ENCODE results near the gene PRKACA.

PRKACA gene

GRCh38 chr19:14115756-14116155, 1.8 kb downstream of the PRKACA start:
- no peak for DNase-seq

GRCh38 chr19:14114854-14115253, 2.7 kb downstream of the PRKACA start:
- DNase-seq, result no peak

DNA sequence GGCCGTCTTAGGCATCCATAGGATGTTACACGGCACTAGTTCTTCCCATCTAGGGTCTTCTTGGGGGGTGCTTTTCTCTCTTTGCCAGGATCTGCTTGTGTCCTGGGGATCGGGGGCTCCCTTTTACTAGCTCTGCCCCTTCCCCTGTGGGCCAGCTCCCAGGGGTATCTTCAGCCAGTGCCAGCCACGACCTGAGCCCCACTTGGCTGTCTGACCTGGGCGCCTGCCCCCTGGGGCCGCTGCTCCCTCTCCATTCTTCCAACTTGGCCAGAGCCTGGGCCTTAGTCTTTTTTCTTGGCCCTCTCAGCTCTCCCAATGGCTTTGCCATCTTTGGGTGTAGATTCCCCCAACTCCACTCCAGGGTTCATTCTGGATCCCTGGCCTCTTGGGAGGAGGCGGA, 3.1 kb downstream of the PRKACA start:
- no peak for DNase-seq

DNA sequence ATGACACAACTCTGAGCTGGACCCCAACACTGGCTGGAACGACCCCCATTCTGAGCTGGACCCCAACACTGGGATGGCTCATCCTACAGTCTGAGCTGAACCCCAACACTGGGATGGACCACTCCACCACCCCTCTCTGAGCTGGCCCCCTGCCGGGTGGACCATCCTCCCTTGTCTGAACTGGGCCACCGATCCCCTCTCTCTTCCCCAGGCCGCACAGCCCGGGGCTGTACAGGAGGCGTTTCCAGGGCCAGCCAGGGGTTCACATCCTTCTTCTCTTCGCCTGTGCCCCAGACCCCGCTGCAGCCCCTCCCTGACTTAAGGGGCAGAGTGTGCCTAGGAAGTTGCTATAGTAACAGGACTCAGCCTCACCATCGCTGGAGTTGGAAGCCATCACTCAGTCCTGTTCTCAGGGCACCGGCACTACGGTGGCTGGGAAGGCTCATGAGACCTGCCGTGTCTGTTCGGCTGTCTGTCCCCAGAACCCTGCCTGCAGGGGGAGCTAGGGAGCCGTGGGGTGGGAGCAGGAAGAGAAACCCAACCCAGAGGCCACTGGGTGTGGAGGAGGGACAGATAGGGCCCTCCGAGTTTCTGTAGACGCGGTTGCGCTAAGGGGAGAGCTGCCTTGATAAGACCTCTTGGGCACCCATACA, 3.7 kb downstream of the PRKACA start:
- DNase-seq, result no peak

DNA sequence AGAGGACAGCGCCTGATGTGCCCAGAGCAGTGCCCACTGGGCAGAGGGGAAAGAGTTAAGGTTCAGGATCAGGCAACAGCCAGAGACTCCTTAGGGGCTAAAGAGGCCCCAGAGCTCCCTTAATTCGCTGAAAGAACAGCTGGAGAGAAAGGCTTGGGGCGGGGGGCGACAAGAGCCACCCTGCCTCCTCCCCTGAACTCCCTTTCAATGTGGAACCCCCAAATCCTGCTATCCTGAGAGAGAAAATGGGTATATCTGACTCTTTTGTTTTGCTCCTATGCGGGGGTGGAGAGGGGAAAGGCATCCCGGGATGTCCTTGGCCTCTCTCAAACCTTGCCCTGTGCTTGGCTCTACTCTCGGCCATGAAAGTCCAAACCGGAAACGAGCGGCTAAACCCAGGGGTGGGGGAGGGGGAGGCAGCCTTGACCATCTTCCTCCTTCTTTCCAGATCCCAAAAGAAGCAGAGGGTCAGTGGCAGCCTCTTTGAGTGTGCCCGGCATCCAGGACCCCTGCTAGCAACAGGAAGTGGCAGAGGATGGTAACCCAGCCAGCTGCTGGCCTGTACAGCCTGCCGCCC, 4.7 kb downstream of the PRKACA start:
- DNase-seq, result no peak

DNA sequence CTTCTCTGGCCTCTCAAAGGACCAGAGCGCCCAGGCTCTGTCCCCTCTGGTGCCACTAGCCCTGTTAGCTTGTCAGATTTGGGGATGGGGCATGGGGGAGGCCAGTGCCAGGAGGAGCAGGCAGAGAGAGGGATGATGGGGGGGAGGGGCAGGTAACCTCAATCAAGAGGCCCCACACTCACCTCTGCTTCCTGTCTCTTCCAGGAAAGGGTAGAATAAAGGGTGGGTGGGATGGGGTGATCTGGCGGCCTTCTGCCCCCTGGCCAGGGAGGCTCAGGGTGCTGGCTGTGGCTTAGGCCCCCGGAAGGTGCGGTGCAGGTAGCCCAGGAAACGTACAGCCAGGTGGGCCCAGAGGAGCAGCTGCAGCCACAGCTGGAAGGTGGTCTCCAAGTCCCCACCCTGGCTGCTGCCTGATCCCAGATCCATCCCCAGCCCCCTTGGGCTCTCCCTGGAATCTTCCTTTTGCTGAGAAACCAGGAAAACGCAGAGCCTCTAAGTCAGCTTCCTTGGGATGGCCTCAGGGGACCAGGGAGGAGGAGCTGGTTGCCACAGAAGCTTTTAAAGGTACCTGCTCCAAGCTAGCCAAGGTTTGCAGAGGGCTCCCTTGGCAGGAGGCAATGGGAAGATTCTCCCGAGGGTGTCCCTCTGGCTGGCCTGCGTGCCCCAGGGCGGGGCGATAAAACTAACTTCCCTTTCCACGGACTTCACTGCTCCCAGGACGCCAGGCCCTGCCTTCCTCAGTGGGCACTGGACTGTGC, 5.3 kb downstream of the PRKACA start:
- DNase-seq, result no peak

DNA sequence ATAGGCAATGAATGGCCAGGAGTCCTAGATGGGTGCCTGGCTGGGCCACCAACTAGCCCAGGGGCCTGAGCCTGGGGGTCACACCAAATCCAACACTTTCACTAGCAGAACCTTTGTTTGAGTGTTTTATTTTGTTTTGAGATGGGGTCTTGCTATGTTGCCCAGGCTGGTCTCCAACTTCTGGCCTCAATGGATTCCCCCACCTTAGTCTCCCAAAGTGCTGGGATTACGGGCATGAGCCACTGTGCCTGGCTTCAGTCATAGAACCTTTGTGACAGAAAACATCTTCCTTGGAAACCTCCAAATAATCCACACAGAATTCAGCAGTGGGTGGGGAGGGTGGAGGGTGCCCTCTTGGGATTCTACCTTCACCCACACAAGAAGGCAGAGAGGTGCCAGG, 6.1 kb downstream of the PRKACA start:
- no peak for DNase-seq

DNA sequence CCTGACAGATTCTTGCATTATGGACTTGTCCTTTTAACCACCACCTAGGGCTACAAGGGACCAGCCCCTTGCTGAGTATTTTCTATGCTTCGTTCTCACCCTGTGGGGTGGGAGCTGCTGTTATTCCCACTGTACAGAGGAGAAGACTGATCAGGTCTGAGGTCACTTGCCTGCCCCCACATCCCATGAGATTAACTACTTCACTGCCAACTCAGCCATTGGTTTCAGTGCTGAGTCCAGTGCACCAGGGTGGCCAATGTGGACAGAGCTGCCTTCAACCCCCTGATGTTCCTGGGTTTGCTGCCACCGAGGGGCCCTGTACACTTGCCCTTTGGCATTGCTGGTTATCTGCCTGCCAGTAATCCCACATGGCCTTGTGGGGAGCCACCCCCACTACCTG, 6.9 kb downstream of the PRKACA start:
- DNase-seq, result no peak

DNA sequence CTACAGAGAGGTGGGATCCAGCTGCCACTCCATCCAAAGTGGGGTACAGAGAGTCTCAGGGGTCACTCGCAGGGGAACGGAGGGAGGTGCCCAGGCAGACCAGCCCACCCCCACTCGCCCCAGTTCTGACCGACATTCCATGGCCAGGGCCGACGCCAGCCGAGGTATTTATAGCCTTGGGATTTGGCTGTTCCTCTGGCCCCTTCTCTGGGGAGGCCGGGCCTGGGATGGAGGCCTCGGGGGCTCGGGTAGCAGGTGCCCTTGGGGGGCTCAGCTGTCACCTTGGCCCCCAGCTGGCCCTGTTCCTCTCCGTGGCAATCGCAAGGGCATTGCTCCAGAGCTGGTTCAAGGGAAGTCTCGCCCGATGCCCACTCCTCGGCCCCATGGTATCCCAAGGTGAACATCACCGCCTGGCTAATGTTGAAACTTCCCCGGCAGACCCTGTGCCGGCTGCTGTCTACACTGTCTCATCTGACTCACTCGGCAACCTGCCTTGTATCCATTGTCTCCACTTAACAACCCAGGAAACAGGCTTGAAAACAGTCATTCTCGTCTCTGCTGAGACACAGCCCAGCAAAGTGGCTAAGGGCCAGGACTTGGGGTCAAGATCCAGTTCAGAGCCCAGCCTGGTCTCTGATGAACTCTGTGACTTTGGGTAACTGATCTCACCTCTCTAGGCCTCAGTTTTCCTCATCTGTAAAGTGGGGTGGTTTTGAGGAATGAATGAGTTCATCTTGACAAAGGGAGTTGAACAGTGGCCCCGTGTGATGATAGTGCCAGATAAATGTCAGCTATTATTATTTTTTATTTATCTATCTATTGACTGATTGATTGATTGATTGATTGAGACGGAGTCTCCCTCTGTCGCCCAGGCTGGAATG, 9.7 kb downstream of the PRKACA start:
- no peak for DNase-seq

- DNase-seq, result no peak
These were observed 10.7 kb downstream of the PRKACA start for GRCh38 chr19:14106840-14107239.

- no peak for DNase-seq
These were observed 11.9 kb downstream of the PRKACA start for GRCh38 chr19:14105680-14106079.

GRCh38 chr19:14103310-14103709, 14.3 kb downstream of the PRKACA start:
- no peak for DNase-seq

DNA sequence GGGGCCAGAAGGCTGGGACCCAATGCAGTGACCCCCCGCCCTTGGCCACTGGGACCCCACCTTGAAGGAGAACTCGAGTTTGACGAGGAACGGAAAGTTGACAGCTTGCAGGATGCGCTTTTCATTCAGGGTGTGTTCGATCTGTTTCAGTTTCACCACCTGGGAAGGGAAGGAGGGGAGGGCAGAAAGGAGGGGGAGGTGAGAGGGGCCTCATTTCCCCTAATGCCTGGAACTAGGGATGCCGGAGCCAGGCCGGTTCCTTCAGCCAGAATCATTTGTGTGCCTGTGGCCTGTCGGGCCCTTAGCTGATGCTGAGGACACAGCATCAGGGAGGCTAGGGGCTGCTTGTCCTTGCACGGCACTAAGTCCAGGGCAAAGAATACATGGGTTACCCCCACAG, 14.8 kb downstream of the PRKACA start:
- no peak for DNase-seq

DNA sequence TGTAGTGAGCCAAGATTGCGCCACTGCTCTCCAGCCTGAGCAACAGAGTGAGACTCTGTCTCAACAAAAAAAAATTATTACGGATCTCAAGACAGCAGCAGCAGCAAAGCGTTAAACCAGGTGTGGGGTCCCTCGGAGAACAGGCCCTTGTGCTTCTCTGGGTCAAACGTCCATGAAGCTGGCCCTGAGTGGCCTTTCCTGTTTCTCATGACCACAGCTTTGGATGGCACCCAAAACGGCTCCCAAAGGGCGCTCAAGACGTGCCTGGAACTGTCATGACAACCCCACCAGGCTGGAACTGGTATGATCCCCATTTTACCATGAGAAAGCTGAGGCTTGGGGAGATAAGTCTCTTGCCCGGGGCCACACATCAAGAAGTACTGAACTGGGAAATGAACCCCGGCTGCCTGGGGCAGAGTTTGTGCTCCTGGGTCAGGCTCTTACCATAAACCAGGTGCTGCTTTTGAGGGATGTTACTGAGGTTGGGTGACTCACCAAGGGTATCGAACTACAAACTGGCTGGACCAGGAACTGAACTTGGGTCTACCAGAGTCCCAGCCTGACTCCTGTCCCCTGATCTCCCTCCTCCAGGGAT, 15.4 kb downstream of the PRKACA start:
- DNase-seq, result no peak

- no peak for DNase-seq
These were observed 16.5 kb downstream of the PRKACA start for GRCh38 chr19:14101003-14101545.

DNA sequence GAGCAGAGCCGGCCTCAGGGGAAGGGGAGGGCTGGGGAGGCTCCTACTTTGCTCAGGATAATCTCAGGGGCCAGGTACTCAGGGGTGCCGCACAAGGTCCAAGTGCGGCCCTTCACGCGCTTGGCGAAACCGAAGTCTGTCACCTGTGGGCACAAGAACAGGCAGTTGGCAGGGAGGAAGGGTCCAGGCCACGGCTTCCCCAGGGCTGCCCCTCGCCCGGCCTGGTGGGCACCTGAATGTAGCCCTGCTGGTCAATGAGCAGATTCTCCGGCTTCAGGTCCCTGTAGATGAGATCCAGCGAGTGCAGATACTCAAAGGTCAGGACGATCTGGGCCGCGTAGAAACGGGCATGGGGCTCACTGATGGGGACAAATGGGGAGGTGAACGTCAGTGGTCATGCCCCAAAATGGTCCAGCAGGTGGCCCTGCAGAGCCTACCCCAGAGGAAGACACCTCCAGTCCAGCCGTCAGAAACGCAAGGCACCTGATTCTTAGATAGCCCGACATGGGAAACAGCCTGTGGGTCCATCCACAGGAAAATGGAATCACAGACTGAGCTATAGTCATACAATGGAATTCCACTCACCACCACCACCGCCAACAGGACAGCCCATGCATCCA, 19.9 kb downstream of the PRKACA start:
- DNase-seq, result no peak

GRCh38 chr19:14096272-14096992, 21.1 kb downstream of the PRKACA start:
- no peak for DNase-seq

DNA sequence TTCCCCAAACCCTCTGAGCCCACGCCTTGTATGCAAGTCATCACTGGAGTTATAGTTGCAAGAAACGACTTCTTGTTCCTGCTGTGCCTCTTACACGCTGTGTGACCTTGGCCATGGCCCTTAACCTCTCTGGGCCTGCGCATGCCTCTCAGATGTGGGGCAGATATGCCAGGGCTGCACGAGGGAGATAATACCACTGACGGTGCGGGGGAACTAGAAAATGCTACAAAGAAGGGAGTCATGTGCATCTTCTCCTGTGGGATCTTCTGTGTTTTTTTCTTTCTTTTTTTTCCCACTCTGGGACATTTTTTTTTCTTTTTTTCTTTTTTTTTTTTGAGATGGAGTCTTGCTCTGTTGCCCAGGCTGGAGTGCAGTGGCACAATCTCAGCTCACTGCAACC, 22.7 kb downstream of the PRKACA start:
- DNase-seq, result no peak

DNA sequence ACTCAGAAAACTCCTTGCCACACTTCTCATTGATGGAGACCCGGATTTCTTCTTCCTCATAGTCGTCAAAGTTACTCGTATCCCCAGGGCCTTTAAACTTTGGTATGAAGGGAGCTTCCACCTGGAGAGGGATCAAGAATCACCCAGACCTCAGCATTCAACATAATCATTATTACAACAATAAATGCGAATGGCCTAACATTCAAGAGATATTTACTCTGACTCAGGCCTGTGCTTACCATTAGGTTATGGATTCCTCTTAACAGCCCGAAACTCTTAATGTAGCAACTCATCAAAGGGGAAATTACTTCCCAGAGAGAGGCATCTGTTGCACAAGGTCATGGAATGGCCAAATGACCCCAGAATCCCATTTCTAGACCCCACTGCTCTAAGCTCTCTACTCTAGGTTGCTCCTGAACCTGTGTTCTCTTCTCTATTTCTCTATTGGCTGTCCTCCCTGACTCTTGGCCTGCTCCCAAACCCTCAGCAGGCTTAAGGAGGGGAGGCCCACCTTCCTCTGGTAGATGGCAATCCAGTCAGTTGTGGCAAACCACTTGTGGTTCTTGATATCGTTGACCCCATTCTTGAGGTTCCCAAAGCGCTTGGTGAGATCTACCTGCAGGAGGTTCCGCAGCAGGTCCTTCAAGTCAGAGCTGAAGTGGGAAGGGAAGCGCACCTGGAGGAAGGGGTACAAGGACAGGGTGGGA, 24.3 kb downstream of the PRKACA start:
- DNase-seq, result no peak

DNA sequence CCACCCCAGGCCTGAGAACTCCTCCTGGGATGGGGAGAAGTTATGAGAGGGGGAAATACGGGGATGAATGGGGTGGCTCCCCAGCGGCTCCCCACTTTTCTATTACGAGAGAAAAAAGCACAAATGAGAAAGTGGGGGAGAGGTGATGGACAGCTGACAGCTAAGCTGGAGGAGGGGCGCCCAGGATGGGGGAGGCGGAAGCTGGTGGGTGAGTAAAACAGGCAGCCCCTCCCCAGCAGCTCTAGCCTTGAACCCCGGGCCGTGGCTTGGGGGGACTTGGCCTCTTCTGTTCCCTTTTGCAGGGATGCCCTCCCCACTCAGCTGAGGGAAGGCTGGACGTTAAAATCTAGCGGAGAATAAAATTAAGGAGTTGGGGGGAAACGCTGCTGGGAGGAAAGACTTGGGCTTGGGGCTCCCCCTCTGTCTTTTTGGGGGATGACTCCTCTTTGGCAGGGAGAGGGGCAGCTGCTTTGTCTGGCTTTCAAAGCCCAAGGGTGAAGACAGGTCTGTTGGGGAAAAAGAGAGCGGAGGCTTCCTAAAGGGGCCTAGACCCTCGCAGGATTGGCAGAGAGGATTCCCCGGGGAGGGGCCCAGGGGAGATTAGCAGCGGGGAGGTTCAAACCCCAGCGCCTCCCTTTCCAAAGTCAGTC, 25.6 kb downstream of the PRKACA start:
- DNase-seq, result no peak

Measured in SIG-M5 (cell line).